GM06990 (cell line): ENCODE measurements around the gene SRGAP1.

Experiments
- DNase-seq: peaks from one replicate; pipeline ENCODE4 v3.0.0-alpha.2; 2011; ENCODE audit not compliant: insufficient read length; ENCODE audit errors: extremely low read depth
- H3K27me3 ChIP-seq: replicated peaks from 2 replicates; pipeline ENCODE4 v1.6.0; 2011; ENCODE audit warnings: low read length; ENCODE audit not compliant: control insufficient read depth, insufficient read depth
- H3K36me3 ChIP-seq: 2 replicates; pipeline ENCODE4 v1.5.1; 2011; ENCODE audit warnings: low read length; ENCODE audit not compliant: control insufficient read depth, insufficient read depth
- H3K4me3 ChIP-seq: replicated peaks from 2 replicates; pipeline ENCODE4 v1.5.1; 2011; ENCODE audit warnings: low read depth, mild to moderate bottlenecking, control low read depth, low read length
- TF ChIP-seq, protein P1 (sequence below): IDR thresholded peaks from 2 replicates; pipeline ENCODE4 v1.5.1; 2011; ENCODE audit warnings: low read length, control low read depth, mild to moderate bottlenecking, inconsistent platforms; ENCODE audit not compliant: insufficient read depth, poor library complexity, severe bottlenecking

SRGAP1 gene

GRCh38 chr12:63997198-63997597 is 152.7 kb downstream of the SRGAP1 start:
- Histone ChIP-seq H3K27me3 (no peaks in the 10 kb centered on the region), H3K4me3 (no peak overlapping the region), H3K36me3 (no peaks in the 10 kb centered on the region)
- TF ChIP-seq, protein P1, sequence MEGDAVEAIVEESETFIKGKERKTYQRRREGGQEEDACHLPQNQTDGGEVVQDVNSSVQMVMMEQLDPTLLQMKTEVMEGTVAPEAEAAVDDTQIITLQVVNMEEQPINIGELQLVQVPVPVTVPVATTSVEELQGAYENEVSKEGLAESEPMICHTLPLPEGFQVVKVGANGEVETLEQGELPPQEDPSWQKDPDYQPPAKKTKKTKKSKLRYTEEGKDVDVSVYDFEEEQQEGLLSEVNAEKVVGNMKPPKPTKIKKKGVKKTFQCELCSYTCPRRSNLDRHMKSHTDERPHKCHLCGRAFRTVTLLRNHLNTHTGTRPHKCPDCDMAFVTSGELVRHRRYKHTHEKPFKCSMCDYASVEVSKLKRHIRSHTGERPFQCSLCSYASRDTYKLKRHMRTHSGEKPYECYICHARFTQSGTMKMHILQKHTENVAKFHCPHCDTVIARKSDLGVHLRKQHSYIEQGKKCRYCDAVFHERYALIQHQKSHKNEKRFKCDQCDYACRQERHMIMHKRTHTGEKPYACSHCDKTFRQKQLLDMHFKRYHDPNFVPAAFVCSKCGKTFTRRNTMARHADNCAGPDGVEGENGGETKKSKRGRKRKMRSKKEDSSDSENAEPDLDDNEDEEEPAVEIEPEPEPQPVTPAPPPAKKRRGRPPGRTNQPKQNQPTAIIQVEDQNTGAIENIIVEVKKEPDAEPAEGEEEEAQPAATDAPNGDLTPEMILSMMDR, result no peak
- no peak for DNase-seq

DNA sequence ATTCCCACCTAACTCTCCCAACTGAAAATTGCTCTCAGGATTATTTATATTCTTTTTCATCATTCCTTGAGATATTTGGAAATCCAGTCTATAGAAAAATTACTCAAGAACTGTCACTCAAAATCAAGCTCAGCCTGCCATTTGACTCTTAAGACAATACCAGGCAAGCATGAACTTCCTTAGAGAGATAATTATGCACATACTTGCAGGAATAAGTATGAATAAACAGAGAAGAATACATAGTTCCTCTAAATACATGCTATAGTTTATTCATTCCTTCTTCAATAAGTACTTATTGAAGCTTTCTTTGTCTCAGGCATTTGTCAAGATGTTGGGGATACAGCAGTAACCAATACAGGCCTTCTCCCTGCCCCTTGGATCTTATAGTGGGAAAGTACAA is 154.1 kb downstream of the SRGAP1 start:
- Histone ChIP-seq H3K4me3 (no peak overlapping the region), H3K36me3 (no peaks in the 10 kb centered on the region), H3K27me3 (no peaks in the 10 kb centered on the region)
- TF ChIP-seq, protein P1, result no peak
- no peak for DNase-seq

- DNase-seq, result no peak
- TF ChIP-seq, protein P1, result no peak
- Histone ChIP-seq H3K27me3 (no peaks in the 10 kb centered on the region), H3K4me3 (no peak overlapping the region), H3K36me3 (no peaks in the 10 kb centered on the region)
Measured at GRCh38 chr12:63999853-64000252, 155.4 kb downstream of the SRGAP1 start.

DNA sequence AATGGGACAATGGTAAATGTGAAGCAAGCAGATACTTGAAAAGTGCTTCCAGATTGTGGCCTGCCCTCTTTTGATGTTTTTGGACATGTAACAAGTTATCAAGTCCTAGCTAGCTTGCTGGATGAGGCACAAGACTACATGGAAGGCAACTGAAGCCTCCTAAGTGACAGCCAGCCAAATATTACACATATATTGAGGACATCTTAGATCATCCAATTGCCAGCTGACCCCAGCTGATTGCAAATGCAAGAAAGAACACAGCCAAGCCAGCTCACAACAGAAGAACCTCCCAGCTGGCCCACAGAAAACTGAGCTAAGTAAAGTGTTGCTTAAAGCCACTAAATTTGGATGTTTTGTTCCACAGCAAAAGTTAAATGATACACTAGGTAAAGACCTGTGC is 156.9 kb downstream of the SRGAP1 start:
- TF ChIP-seq, protein P1, result no peak
- DNase-seq, result no peak
- H3K4me3 ChIP-seq, result no peak overlapping the region

GRCh38 chr12:64004641-64005040 is 160.1 kb downstream of the SRGAP1 start:
- Histone ChIP-seq H3K4me3 (no peak overlapping the region), H3K36me3 (no peaks in the 10 kb centered on the region), H3K27me3 (no peaks in the 10 kb centered on the region)
- TF ChIP-seq, protein P1, result no peak
- no peak for DNase-seq

More for the DNA sequence above, 156.9 kb downstream of the SRGAP1 start:
- Histone ChIP-seq H3K36me3 (no peaks in the 10 kb centered on the region), H3K27me3 (no peaks in the 10 kb centered on the region)

DNA sequence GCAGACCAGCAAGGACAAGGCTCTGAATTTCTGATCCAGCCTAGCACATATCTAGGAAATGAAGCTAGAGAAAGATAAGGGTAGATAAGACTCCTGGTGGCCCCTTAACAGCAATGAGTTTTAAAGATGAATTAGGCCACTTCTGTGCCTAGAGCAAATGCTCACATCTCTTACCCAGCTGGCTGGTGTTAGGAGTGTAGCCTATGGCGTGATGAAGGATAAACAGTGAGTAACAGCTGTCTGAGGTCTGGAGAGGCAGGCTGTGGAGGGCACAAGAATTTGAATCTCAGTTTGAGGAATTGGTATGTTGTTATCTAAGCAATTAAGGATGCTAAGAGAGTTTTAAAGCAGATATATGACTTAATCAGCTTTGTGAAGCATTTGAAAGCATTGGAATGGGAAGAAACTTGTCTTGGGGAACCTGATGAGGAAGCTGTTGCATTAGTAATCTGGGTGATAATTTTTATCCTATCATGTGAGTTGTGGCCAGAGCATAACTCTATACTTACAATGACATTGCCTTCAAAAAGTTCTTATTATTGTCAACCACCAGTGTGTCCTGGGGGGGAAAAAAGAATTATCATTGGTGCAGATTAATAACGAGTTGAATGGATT is 161.8 kb downstream of the SRGAP1 start:
- DNase-seq, result no peak

More for the DNA sequence above, 161.8 kb downstream of the SRGAP1 start:
- H3K36me3 ChIP-seq, result no peaks in the 10 kb centered on the region
- no peak overlapping the region for H3K4me3 ChIP-seq
- no peaks in the 10 kb centered on the region for H3K27me3 ChIP-seq
- TF ChIP-seq, protein P1, result no peak
